HG02642 (cell line): ENCODE results near the gene IQSEC1.

Experiments used
- ATAC-seq: cut with Tn5 transposase; IDR thresholded peaks from one replicate; pipeline ENCODE4 v1.9.1; 2021; ENCODE audit warnings: mild to moderate bottlenecking; ENCODE audit not compliant: unreplicated experiment, poor library complexity

The IQSEC1 gene

GRCh38 chr3:13087320-13087990, 14.2 kb upstream of the IQSEC1 start:
- ATAC-seq = no peak

DNA sequence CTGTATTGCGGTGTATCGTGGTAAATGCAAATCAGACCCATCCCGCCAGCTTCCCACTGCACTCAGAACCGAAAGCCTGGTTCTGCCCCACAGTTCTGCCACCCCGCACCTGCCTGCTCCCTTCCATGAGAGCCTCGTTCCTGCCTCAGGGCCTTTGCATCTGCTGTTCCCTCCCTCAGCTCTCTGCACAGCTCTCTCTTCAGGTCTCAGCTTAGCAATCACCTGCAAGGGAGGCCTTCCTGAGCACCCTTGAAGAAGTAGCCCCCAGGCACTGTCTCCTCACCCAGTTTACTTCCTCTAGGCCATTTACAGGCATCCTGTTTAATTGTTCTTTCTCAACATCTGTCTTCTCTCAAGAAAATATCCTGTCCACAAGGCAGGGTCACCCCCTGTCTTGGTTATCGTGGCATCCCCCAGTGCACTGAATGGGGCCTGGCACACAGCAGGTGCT, 13.3 kb upstream of the IQSEC1 start:
- ATAC-seq = no peak

DNA sequence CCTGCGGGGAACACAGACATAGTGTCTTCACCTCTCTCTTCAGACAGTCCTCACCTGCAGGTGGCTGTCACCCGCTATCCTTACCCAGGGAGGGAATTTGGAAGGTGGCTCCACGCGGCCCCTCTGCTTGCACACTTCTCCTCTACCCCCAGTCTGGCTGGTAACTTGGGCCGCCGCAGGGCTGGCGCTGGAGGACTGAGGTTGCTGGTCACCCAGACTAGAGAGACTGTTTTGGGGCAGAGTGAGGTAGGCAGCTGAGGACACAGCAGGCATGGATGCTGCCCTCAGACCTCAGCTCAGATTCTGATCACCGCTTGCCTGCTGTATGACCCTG, 12.6 kb upstream of the IQSEC1 start:
- ATAC-seq = no peak

GRCh38 chr3:13085081-13085845, 12.0 kb upstream of the IQSEC1 start:
- no peak for ATAC-seq

GRCh38 chr3:13083898-13084297, 10.7 kb upstream of the IQSEC1 start:
- ATAC-seq = peak; percentile 59

- no peak for ATAC-seq
Measured at GRCh38 chr3:13083254-13083653, 10.0 kb upstream of the IQSEC1 start.

GRCh38 chr3:13082677-13083076, 9.4 kb upstream of the IQSEC1 start:
- no peak for ATAC-seq

DNA sequence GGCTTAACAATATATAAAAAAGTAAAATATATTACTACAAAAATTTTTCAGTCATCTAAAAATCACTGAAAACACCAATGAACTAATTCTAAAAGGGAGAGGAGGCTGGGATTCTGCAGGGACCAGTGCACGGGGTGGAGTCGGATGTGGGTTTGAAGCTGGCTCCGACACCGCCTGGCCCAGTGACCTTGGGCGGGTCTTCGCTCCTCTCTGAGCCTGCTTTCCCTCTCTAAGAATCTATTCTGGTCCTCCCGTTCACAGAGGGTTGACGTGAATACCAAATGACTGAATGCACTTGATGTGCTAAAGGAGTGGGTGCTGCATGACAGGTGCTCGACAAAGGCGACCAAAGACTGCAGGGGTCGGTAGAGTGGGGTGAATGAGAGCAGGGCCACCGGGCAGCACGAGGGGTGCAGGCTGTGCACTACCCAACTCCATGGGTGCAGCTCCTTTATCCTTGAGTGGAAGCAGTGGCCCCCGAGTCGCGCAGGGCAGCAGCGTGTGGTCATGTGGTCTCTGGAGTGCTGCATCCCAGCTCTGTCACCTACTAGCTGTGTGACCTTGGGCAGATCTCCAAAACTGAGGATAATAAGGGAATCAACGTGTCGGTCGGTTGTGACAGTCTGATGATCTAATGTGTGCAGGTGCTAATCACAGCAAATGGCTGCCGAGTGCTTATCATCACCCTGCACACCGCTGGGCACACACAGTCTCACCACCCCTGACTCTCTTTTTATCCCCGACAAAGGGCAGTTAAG, 8.6 kb upstream of the IQSEC1 start:
- no peak for ATAC-seq

- ATAC-seq = no peak
Measured at GRCh38 chr3:13080591-13080990, 7.4 kb upstream of the IQSEC1 start.

GRCh38 chr3:13080026-13080425, 6.8 kb upstream of the IQSEC1 start:
- ATAC-seq = no peak

DNA sequence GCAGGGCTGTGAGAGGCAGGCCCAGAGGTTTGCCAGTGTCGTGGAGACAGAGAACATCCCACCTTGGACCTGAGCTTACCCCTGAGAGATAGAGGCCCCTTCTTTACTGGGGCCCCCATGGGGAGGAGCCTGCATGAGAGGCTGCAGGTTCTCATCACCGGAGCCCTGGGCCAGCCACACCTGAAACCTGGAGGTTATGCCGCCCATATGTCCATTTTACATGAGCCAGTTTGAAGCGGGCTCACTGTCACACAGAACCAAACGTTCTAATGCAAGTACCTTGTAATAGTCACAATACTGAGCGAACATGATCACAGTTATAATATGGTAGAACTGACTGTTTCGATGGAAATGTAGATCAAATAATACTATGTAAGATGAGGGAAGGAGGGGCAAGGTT, 6.3 kb upstream of the IQSEC1 start:
- ATAC-seq = no peak

- no peak for ATAC-seq
Measured at GRCh38 chr3:13079051-13079450, 5.8 kb upstream of the IQSEC1 start.

GRCh38 chr3:13078163-13078905, 5.1 kb upstream of the IQSEC1 start:
- ATAC-seq = no peak

- no peak for ATAC-seq
Measured at GRCh38 chr3:13077431-13078162, 4.4 kb upstream of the IQSEC1 start.

- no peak for ATAC-seq
Measured at GRCh38 chr3:13075986-13076654, 2.9 kb upstream of the IQSEC1 start.

GRCh38 chr3:13075318-13075717, 2.1 kb upstream of the IQSEC1 start:
- no peak for ATAC-seq

GRCh38 chr3:13074006-13074375, 762 bp upstream of the IQSEC1 start:
- no peak for ATAC-seq

DNA sequence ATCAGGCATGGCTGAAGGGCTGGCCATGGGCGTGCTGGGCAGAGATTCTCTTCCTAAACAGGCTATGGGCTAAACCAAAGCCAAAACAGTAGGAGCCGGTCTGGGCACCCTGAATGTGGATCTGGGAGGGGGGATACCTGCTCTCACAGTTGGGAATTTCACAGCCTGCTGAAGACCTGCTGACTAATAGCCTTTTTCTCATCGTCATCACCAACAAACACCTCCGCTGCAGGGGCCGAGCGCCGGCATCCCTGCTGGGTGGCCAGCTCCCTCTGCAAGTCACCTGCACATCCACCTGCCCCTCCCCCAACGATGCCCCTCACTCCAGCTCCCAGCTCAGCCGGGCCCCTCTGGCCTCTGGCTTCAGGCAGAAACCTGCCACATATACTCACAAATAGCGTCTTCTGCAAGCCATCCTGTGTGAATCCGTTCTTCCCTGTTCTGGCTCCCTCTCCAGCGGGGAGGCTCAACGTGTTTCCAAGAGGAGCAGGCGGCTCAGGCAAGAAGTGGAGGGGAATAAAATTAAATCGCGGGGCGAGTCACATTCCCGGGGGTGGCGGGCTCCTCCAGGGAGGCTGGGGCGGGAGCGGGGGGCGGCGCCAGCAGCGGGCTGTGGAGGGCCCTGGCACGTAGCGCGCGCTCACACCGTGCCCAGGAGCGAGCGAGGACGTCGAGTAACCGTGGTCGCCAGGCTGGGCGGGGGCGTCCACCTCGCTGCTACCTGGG, 466 bp downstream of the IQSEC1 start:
- ATAC-seq = peak; percentile 24

GRCh38 chr3:13072239-13072599, 1.0 kb downstream of the IQSEC1 start:
- ATAC-seq = peak; percentile 67
